DMS153 treated with DMSO at 0.1 percent for 48 hours (cell line): Measurements from ENCODE around the gene ARSB.
"Not testable (repeated sequence)": the region's sequence is repeated elsewhere in the genome, so short reads cannot be mapped to it uniquely, and the experiment has no call there.

Experiments
- DNase-seq: peaks from one replicate; lab custom pipeline; 2025; ENCODE audit not compliant: unreplicated experiment; lab: John Stamatoyannopoulos, UW

ARSB gene

DNA sequence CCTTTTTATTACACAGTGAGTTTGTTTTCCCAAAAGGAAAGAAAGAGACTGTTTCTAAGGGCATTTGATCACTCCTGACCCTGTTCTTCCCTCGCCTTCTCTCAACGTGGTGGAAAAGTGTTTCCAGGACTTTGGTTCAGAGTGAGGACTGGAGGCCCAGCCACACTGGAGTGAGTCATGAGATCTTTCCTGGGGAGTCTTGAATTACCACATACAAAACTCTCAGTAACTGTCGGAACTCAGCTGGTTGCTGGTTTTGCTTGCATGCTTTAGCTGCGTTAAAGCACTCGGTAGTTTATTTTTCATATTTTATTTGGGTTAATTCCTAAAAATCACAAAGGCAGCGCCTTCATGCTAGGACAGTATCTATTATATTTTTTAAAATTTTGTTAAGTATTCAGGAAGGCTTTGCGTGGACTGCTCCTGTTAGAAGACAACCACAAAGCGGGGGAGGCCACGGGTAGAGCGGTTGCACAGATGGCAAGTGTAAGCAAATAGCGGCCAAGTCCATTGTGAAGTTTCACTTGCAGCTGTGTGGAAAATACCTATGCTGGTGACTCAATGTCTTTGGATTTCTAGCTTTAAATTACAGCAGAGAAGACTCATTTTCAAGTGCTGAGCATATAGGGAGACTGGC, 77.7 kb downstream of the ARSB start:
- no peak for DNase-seq

DNA sequence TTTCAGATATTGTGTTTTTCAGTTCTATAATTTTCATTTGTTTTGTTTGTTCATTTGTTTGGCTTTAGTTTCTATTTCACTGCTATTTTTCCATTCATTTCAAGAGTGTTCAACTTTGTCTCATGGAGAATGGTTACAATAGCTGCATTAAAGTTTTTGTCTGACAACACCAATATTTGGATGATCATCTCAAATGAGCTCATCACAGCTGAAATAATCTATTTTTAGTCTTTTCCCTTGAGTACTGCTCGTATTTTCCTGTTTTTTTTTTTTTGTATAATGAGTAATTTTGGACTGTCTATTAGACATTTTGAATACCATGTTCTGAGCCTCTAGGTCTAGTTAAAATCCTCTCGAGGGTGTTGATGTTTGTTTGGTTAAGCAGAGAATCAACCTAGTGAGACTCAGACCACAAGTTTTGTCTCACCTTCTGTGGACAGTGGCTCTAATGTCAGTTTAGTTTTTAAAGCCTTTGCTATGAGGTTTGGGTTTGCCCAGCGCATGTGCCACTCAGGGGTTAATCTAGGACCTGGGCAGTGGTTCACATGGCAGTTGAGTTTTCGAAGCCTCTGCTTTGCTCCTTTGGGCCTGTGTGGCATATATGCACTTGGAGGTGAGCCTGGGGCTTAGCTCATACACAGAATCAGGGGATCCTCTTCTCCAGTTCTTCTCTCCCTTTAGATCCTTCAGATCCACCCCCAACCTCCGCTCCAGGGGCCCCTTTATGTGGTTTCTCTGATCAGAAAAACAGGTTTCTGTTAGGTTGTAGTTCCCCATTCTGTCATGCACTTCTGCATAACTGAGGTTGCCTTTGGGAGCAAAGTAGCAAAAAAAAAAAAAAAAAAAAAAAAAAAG, 79.8 kb downstream of the ARSB start:
- no peak for DNase-seq

DNA sequence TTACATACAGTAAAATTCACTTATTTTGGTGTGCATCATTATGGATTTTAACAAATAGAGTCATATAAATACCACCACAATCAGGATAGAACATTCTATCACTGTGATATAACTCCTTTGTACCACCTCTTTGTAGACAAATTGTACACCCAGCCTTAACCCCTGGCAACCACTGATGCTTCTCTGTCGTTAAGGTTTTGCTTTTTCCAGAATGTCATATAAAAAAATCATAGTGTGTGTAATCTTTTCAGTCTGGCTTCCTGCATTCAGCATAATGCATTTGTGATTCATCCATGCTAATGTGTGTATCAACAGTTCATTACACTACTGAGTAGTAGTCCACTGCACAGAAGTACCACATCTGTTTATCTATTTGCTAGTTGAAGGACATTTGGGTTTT, 81.2 kb downstream of the ARSB start:
- DNase-seq: no peak

DNA sequence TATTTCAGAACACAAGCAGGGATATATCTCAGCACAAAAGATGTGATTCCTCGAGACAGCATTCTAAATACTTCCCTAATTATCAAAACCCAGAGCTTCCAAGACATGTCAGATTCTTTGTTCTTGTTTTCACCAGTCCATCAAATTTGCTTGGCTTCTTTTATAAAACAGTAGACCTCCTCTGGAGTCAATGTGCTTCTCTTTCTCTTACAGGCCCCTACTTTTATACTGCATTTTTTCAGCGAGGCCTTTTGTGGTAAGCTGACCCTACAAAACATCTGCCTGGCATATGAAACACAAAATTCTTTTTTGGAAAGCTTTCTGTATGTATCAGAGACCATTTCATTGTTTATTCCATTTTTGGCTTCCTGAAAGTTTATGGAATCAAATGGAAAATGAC, 81.8 kb downstream of the ARSB start:
- DNase-seq: no peak

DNA sequence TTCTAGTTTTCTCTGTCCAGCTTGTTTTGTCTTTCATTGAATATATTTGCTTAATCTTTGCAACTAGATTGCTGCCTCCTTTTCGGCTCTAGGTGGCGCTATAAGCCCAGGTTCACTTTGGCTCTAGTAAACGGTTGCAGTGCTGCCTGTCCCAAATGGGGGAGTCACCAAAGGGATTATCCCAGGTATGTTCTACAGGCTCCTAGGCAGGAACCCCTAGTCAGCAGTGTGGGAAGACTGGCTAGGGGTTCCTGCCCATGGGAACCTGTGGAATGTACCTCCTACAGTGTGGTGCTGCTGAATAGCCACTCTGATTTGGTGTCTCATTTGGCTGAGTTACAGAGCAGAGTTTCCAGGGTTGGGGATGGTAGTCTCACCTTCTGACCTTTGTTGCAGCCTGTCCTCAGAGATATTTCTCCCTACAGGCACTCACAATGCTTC, 85.2 kb downstream of the ARSB start:
- no peak for DNase-seq

DNA sequence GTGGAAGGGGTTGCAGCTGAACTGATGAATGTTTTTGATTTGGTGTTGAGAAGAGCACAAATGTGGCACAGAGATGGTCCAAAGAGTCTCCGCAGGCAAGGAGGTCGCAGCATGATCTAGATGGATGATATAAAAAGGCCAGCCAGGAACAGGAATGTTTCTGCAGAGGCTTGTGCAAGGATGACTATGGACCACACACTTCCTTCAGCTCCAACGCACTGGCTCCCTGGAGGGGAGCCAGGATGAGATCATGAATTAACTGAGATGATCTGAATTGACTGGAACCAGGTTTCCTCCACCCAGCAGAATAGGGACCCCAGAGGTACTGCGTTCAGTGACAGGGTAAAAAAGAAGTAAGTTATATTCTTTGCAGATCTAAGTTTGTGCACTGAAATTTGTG, 89.0 kb downstream of the ARSB start:
- no peak for DNase-seq

DNA sequence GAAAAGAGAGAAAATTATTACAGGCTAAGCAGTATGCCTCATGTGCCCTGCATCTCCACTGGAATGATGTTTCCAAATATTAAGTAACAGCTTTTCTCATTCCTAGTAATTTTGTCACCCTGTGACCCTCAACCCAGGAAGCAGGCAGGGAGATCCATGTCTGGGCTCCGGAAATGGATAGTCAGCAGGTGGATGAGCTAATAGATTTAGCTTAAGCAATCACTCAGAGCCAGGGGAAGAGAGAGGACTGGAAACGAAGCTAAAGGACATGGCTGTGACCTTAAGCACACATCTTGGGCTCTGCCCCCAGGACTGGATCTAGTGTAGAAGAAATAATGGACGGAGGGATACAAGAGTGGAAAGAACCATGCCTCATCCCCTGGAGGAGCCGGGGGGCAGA, 89.5 kb downstream of the ARSB start:
- no peak for DNase-seq

DNA sequence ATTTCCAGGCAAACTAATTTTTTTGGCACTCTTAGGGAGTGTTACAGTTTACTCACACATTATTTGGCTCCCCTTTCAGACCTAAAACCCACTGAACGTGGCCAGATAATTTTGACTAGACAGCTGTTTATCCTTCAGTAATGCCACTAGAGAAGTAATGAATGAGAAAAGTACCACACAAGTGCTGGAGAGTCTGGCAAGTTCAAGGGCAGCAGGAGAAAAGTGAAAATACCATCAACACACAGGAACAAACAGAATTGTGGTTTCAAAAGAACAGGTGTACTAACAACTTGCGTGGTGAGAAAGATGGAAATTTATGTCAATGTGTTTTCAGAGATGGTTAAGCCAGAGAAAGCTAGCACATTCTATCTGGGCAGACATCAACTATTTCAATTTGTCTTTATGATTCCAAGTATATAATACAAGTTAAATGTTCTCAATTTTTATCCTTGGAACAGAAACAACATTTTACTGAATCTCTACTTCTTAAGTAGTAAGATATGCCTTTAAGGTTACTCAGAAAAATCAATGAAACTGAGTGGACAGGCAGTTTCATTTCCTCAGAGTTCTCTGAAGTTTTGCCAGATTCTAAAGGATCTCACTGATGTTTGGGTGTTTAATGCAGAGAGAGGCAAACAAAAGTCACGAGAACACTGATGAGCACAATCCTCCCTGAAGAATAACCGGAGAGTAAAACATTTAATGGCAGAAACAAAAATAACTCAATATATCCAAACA, 91.0 kb downstream of the ARSB start:
- DNase-seq: no peak

DNA sequence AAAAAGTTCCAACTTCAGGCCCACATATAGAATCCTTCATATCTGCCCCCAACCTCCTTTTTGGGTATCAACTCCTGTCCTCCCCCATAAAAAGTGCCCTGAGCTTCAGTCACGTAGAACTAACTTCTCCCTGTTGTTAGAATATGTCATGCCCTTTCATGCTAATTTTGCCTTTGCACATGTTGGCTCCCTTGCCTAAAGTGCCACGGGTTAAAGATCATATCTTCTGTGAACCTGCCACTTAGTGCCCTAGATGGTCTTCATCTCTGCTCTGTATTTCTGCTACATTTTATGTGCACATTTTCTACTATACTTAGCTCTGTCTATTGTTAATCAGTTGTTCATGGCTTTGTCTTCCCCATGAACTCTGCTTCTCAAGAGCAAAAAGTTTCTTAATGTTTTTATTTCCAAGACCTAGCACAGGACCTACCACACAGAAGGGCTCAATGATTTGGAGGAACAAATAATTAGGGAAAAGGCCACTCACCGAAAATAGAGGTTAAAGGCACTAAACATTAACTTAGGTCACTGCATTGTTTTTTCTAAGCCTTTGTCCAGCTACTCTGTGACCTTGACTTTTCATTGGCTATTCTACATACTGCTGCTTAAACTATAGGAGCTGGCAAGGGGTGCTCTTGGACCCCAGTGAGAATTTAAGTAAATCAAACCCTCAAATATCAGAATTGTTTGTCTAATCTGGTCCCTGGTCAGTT, 94.3 kb downstream of the ARSB start:
- no peak for DNase-seq

DNA sequence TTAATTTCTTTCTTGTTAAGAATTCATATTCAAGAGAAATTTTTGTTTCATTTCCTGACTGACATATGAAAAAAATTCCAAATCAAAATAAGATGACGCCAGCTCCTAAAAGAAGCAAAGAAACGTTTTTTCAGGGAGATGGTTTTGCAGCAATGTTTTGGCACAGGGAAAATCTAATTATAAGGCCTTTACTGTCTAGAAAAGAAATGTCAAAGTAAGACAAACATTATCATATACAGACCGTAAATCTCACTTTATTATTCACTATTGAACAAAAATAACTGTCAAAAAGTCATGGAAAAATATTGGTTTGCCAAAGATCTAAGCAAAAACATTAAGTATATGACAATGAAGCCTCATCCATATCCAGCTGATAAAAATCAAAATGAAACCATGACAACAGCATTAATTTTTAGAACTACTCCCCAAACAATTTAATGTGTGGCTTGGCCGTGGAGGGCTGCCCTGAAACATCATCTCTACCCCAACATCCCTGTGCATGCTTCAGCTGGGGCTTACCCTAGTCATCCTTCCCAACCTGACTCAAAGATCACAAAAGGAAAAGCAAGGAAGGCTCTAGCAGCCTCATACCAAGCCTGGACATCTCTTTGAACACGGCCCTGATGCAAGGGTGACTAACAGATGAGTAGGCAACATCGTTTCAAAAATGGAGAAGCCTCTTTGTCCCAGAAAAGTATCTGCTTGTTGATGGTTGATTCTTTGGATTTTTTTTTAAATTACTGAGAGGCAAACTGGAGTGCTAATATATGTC, 95.6 kb downstream of the ARSB start:
- DNase-seq: no peak

DNA sequence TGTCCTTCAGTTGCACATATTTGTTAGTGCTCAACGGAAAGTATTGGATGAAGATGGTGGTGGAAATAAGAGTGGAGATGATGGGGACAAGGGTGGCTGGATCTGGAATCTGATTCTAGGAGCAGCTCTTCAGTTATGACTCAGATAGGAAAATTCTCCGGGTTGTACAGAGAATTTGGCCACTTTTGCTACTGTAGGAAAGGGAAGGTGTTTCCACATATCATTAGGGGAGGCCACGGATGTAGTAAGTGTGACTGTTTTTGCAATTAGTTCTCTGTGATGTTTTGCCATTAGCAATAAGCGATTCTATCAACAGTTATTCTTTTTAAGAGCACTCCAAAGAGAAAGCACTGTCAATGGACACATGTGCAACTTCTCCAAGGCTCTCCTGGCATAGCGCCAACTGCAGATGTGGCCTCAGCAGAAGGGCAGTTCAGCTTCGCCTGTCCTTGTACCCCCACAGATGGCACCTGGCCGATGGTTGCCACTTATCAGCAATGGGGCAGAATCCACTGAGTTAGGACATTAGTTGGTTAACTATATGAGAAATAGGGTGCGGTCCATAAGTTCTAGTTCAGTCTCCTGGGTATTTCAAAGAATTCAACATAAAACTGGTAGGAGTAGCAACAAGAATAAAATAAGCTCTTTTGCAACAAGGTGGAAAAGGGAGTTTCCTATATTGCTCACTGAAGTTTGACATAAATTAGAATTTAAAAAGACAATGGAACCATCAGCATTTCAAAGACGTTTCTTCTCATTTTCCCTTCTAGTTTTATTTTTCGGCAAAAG, 96.3 kb downstream of the ARSB start:
- no peak for DNase-seq

DNA sequence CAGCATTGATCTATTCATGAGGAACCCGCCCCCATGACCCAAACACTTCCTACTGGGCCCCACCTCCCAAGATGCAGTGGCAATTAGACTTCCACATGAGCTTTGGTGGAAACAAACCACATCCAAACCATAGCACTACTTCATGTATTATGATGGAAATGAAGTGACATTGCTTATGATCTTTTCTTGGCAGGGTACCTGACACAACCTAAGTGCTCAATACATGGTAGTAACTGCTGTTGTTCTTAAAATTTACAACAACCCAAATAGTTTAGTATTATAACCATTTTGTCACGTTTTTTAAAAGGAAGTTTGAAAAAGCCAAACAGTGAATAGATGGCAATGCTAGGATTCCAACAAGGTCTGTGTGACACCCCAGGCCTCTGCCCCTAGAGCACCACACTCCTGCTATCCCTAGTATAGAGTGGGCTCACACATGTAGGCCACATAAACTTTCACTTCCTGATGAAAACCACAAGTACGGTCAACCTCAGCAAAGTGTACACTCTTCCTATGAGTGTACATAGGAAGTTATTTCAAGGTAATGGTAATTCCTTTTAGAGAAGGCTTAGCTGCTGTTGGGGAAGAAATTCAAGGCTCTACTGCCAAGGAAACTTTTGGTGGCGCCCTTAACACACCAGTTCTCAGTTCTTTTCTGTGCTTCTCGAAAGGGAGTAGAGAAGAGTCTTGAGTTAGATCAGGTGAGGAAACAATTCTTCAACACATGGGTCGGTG, 97.6 kb downstream of the ARSB start:
- no peak for DNase-seq

DNA sequence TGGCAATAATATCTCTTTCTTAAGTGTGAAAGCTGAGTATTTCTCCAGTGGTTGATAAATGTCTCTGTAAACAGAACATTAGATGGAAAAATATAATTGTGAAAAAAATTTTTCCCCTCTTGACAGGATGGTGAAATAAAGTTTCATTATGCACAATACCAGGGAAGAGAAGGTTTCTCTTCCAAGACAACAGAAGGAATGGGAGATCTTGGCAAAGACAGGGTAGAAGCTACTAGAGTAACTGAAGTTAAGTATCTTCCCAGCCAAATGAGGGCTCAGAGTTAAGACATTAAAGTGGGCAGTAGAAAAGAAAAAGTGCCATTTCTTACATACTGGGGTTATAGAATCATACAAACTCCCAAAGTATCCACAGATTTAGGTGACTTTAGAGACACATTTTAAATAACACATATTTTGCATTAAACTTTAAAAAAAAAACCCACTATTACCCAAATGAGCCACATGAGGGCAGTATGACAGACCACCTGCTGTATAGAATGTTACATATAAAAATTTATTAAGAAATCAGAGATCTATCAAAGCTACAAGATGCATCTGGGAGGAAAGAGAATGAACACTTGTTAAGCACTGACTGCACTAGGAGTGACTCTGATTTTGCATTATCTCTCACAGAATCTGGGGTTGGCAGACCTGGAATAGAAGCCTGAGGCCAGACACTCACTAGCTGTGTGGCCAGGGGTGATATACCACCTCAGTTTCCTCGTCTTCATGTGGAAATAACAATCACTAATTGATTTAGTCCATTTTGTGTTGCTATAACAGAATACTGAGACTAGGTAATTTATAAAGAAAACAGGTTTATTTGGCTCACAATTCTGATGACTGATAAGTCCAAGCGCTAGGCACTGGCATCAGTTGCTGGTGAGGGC, 98.5 kb downstream of the ARSB start:
- DNase-seq: no peak

DNA sequence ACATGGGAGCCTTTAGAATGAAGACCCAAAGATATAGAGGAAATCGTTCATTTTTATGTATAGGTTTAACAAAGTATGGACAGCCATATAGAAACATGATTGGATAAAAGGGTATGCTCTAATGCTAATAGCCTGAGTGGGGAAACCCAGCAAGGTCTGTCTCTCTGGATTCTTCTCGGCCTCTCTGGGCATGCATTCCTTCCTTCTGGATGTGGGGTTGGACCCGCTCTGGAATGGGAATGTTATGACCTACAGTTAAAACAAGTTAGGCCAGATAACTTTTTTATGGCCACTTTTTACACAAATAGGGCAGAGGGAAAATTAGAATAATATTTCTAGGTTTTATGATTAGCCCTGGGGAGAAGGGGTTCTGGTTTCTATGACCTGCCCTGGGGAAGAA, 103.2 kb downstream of the ARSB start:
- no peak for DNase-seq

DNA sequence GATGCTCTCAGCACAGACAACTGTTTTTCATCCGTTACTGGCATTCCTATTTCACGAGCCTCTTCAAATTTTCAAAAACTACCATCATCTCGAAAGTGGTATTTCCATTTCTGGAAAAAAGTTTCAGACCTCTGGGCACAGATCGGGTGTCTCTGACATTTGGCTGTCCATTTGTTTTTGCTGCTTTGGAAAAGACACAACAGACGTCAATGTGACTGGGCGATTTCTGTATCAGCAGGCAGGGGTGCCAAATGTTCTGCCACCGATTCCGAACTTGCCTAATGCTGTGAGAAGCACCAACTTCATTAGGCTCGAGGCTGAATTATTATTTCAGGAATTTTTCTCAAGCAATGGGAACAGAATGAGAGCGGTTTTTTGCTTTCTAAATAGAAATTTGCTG, 105.6 kb downstream of the ARSB start:
- DNase-seq: no peak

DNA sequence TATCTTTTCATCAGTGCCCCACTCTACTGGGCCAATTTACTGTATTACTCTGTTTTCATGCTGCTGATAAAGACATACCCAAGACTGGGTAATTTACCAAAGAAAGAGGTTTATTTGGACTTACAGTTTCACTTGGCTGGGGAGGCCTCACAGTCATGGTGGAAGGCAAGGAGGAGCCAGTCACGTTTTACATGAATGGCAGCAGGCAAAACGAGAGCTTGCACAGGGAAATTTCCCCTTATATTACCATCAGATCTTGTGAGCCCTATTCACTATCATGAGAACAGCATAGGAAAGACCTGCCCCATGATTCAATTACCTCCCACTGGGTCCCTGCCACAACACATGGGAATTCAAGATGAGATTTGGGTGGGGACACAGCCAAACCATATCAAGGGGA, 119.0 kb downstream of the ARSB start:
- not testable (repeated sequence) for DNase-seq

DNA sequence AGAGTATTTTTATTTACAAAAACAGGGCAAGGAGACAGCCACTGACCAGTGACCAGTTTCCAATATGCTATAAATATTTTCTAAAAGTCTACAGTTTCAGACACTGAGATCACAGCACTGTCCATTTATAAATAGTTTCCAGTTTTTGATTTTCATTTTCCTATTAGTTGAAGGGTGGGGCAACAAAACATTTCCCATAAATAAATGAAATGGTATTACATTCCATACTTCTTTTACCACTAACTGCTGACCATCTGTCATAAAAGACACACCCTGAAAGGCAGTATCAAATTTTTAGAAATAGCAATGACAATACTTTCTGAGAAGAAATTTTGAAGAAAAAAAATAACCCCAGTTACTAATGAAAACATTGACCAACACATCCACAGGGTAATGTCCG, 126.7 kb downstream of the ARSB start:
- no peak for DNase-seq

DNA sequence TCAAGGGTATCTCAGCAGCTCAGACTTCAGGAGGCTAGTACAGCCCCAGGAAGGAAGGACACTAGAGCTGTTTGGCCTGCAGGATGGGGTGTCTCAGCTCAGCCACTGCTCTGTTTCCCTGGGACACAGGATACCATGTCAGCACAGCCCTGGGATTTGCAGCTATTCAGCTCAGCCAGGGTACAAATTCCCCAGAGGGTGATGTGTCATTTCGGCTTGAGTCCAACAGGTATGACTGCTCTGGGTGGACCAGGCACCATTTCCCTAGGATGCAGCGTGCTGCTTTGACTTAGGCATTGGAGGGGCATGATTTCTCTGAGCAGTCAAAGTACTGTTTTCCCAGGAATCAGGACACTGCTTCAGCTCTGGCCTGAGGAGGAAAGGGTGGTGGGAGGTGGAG, 130.1 kb downstream of the ARSB start:
- no peak for DNase-seq
